ENCODE results near the gene B3GLCT. TPM values are rescaled to one million over a fixed set of nuclear protein-coding genes. Genes with fewer than 3 reads are reported as not detected.

B3GLCT gene
- total RNA-seq, 1 experiment from 2014 or later = 3.9 TPM

- no peaks in the 10 kb centered on the region for H3K4me1 ChIP-seq (ENCODE audit: control insufficient read depth in 1 of 2, insufficient read depth in 2 of 2, low read length in 2 of 2)
- no peak for DNase-seq (ENCODE audit: low read depth, low spot score)
- H3K9me3 ChIP-seq (ENCODE audit: control insufficient read depth in 1 of 2, insufficient read depth in 1 of 2, low read depth in 1 of 2, low read length in 2 of 2) = no peaks in the 10 kb centered on the region
- H3K27ac ChIP-seq (ENCODE audit: low read depth, low read length) = no peak overlapping the region
- H3K36me3 ChIP-seq (ENCODE audit: control insufficient read depth in 1 of 2, insufficient read depth in 2 of 2, low read length in 2 of 2) = no peaks in the 10 kb centered on the region
- H3K4me3 ChIP-seq (replicated peaks in 1 of 2; ENCODE audit: low read depth in 1 of 2, low read length in 2 of 2) = no peak overlapping the region
- H2AFZ ChIP-seq (ENCODE audit: low read depth, low read length, poor library complexity, severe bottlenecking) = no peak overlapping the region
- H3K9ac ChIP-seq (ENCODE audit: low read length) = no peak overlapping the region
- ChIA-PET POLR2A (no interaction called here), RAD21 (ENCODE audit: low non-redundant PET in 1 of 2, low total read pairs in 2 of 2, uncharacterized antibody in 2 of 2, unreplicated experiment in 2 of 2) (no interaction called here), CTCF (no interaction called here)
- TF ChIP-seq YY1 (IDR thresholded peaks at IDR 0.05; ENCODE audit: extremely low read depth, insufficient replicate concordance, low read depth, low read length) (no peak), ZBTB33 (IDR thresholded peaks at IDR 0.05; ENCODE audit: extremely low read depth, insufficient replicate concordance, low read length) (no peak), ZFX (IDR thresholded peaks at IDR 0.05) (no peak), ZNF274 (IDR thresholded peaks at IDR 0.05; ENCODE audit: low read depth, low read length) (no peak), ATF3 (IDR thresholded peaks at IDR 0.05) (no peak), REST (IDR thresholded peaks at IDR 0.05; ENCODE audit: low read depth) (no peak), EGR1 (IDR thresholded peaks at IDR 0.05; ENCODE audit: low read depth) (no peak), EZH2phosphoT487 (IDR thresholded peaks at IDR 0.05; ENCODE audit: borderline replicate concordance) (no peak), POLR2AphosphoS5 (IDR thresholded peaks at IDR 0.05; ENCODE audit: low read depth, low read length) (no peak), SP1 (IDR thresholded peaks at IDR 0.05; ENCODE audit: low read depth) (no peak), RAD21 (IDR thresholded peaks at IDR 0.05; ENCODE audit: low read depth) (no peak), SIN3A (IDR thresholded peaks at IDR 0.05; ENCODE audit: low read depth) (no peak)
- no peaks in the 10 kb centered on the region for H4K20me1 ChIP-seq (ENCODE audit: insufficient read depth)
- H3K4me2 ChIP-seq (ENCODE audit: low read length) = no peak overlapping the region
- no peaks in the 10 kb centered on the region for H3K9me2 ChIP-seq (ENCODE audit: insufficient read depth)
- ATAC-seq = no peak
- intact Hi-C loops (cut with micrococcal nuclease) = no loop called here
- no peaks in the 10 kb centered on the region for H3K79me2 ChIP-seq (ENCODE audit: insufficient read depth, low read length)
- H3K27me3 ChIP-seq (ENCODE audit: insufficient read depth, low read length) = no peaks in the 10 kb centered on the region
- no TSS peak for BruUV-seq (replicated peaks)
Observed at GRCh38 chr13:31248361-31248760, 48.6 kb downstream of the B3GLCT start.

All from HCT116 (cell line).